Keratinocyte (primary cell): ENCODE measurements around the gene HSPA12B. TPM values are rescaled to one million over a fixed set of nuclear protein-coding genes. Genes with fewer than 3 reads are reported as not detected.

Experiments used
- DNase-seq: peaks from one replicate; pipeline ENCODE4 v3.0.0-alpha.2; 2011; ENCODE audit warnings: low read depth, missing footprints, low spot score
- FAIRE-seq: peaks from 2 replicates; lab custom pipeline; 2011; peaks lifted over from hg19 to GRCh38; lab: Jason Lieb, UNC
- H2AFZ ChIP-seq: 2 replicates; pipeline ENCODE4 v1.6.0; 2012; ENCODE audit warnings: low read length, control low read depth, inconsistent platforms; ENCODE audit not compliant: control insufficient read depth
- H3K27ac ChIP-seq: 2 replicates; pipeline ENCODE4 v1.5.1; 2011; ENCODE audit warnings: low read length; ENCODE audit not compliant: control insufficient read depth, insufficient read depth
- H3K27me3 ChIP-seq: 3 replicates; pipeline ENCODE4 v1.6.0; 2011; ENCODE audit warnings: low read length; ENCODE audit not compliant: control insufficient read depth, insufficient read depth; ENCODE audit errors: extremely low read depth
- H3K36me3 ChIP-seq, 2 experiments: 2 replicates in 1 of 2; 3 replicates in 1 of 2; pipeline ENCODE4 v1.5.1; 2011; ENCODE audit warnings: low read length in 2 of 2, mild to moderate bottlenecking in 1 of 2; ENCODE audit not compliant: control insufficient read depth in 2 of 2, insufficient read depth in 2 of 2; ENCODE audit errors: extremely low read depth in 1 of 2
- H3K4me1 ChIP-seq: 3 replicates; pipeline ENCODE4 v1.5.1; 2011; ENCODE audit warnings: low read length; ENCODE audit not compliant: control insufficient read depth, insufficient read depth; ENCODE audit errors: extremely low read depth
- H3K4me2 ChIP-seq: 3 replicates; pipeline ENCODE4 v1.6.0; 2011; ENCODE audit warnings: low read depth, low read length; ENCODE audit not compliant: control insufficient read depth, insufficient read depth; ENCODE audit errors: extremely low read depth
- H3K4me3 ChIP-seq, 3 experiments: fragments of 200-600 bp in 1 of 3; sonication (generic) in 1 of 3; 2 replicates in 2 of 3; 3 replicates in 1 of 3; pipeline ENCODE4 v1.5.1; 2011 to 2016; ENCODE audit warnings: low read length in 3 of 3, mild to moderate bottlenecking in 3 of 3, control low read depth in 2 of 3, inconsistent platforms in 1 of 3, low read depth in 1 of 3, mixed read lengths in 1 of 3, mixed run types in 1 of 3, moderate library complexity in 1 of 3; ENCODE audit not compliant: control insufficient read depth in 2 of 3, insufficient read depth in 2 of 3; ENCODE audit errors: extremely low read depth in 1 of 3
- H3K79me2 ChIP-seq: 2 replicates; pipeline ENCODE4 v1.6.0; 2012; ENCODE audit warnings: low read length; ENCODE audit not compliant: control insufficient read depth, insufficient read depth
- H3K9ac ChIP-seq: 3 replicates; pipeline ENCODE4 v1.6.0; 2011; ENCODE audit warnings: low read length; ENCODE audit not compliant: control insufficient read depth, insufficient read depth; ENCODE audit errors: extremely low read depth
- H3K9me1 ChIP-seq: 3 replicates; pipeline ENCODE4 v1.6.0; 2011; ENCODE audit warnings: low read length; ENCODE audit not compliant: control insufficient read depth, insufficient read depth; ENCODE audit errors: extremely low read depth
- H3K9me3 ChIP-seq: 2 replicates; pipeline ENCODE4 v1.5.1; 2012; ENCODE audit warnings: low read depth, low read length; ENCODE audit not compliant: control insufficient read depth
- H4K20me1 ChIP-seq: 3 replicates; pipeline ENCODE4 v1.6.0; 2011; ENCODE audit warnings: low read length; ENCODE audit not compliant: control insufficient read depth, insufficient read depth; ENCODE audit errors: extremely low read depth
- EZH2 ChIP-seq: IDR thresholded peaks from one replicate; pipeline ENCODE4 v1.6.1; 2012; ENCODE audit warnings: inconsistent platforms, mild to moderate bottlenecking, low read length, moderate library complexity
- dilution Hi-C: fragments of 300-500 bp; cut with MboI; formaldehyde crosslinking; loops from one replicate; pipeline ENCODE4 v1.7.0; 2020; ENCODE audit warnings: low sequenced_read_pairs; ENCODE audit not compliant: extremely low pct_ligation_motif_present
- polyA plus RNA-seq, 5 experiments: library from polyadenylated mRNA; depleted of rRNA in 3 of 5; stranded (reverse) in 3 of 5; stranded (forward) in 1 of 5; unstranded in 1 of 5; fragments of >200 nt; gene quantifications; 1 replicate in 1 of 5; 2 replicates in 3 of 5; 3 replicates in 1 of 5; pipeline versions ENCODE4 v1.2.1 to v1.2.3, GENCODE V29; 2011 to 2012; ENCODE audit warnings: missing spikeins in 2 of 5, low read depth in 1 of 5, low replicate concordance in 1 of 5
- TF ChIP-seq, protein P1 (sequence below), 3 experiments: IDR thresholded peaks in 1 of 3; conservative IDR thresholded peaks in 1 of 3; optimal IDR thresholded peaks in 1 of 3; 2 replicates in 2 of 3; 3 replicates in 1 of 3; pipeline versions ENCODE3 to v1.5.1; 2011; ENCODE audit warnings: low read length in 3 of 3, mild to moderate bottlenecking in 3 of 3, moderate library complexity in 2 of 3, control low read depth in 1 of 3, inconsistent platforms in 1 of 3; ENCODE audit not compliant: insufficient read depth in 2 of 3; ENCODE audit errors: extremely low read depth in 1 of 3

The HSPA12B gene
- polyA plus RNA-seq, 1 donor (not counting 4 experiments of a cell fraction or from before 2014, with no cell fraction given) = not detected

DNA sequence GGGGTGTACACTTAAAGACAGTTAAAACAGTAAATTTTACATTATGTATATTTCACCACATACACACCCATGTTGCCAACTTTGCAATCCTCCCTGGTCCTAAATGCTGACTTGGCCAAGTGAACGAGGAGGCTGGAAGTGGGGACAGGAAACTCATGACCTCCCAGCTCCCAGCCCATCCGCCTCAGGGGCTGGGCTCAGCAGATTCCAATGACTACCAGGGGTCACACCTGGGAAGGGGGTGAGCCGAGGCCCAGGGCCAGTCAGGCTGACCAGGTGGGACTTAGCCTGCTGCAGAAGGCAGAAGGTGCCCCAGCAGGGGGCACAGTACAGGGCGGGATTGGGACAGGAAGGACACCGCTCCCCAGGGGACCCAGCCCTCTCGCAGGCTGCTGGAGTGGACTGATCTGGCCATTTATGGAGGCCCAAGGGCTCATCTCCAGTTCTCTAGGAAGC is 22.4 kb upstream of the HSPA12B start:
- H3K4me2 ChIP-seq = no peak overlapping the region
- H3K9me1 ChIP-seq = no peaks in the 10 kb centered on the region
- FAIRE-seq (no peak), DNase-seq (no peak)
- H3K36me3 ChIP-seq = no peaks in the 10 kb centered on the region
- no peaks in the 10 kb centered on the region for H3K27me3 ChIP-seq
- no peaks in the 10 kb centered on the region for H3K9me3 ChIP-seq
- dilution Hi-C loops = no loop called here
- no peak for TF ChIP-seq EZH2
- TF ChIP-seq, protein P1, sequence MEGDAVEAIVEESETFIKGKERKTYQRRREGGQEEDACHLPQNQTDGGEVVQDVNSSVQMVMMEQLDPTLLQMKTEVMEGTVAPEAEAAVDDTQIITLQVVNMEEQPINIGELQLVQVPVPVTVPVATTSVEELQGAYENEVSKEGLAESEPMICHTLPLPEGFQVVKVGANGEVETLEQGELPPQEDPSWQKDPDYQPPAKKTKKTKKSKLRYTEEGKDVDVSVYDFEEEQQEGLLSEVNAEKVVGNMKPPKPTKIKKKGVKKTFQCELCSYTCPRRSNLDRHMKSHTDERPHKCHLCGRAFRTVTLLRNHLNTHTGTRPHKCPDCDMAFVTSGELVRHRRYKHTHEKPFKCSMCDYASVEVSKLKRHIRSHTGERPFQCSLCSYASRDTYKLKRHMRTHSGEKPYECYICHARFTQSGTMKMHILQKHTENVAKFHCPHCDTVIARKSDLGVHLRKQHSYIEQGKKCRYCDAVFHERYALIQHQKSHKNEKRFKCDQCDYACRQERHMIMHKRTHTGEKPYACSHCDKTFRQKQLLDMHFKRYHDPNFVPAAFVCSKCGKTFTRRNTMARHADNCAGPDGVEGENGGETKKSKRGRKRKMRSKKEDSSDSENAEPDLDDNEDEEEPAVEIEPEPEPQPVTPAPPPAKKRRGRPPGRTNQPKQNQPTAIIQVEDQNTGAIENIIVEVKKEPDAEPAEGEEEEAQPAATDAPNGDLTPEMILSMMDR (optimal IDR thresholded peaks at IDR 0.05 in 1 of 3, IDR thresholded peaks at IDR 0.05 in 1 of 3, conservative IDR thresholded peaks at IDR 0.05 in 1 of 3; ENCODE audit: extremely low read depth in 1 of 3, insufficient read depth in 2 of 3, low read length in 3 of 3) = peak in 1 of 3 experiments; percentile 17
- no peaks in the 10 kb centered on the region for H4K20me1 ChIP-seq
- no peak overlapping the region for H3K4me3 ChIP-seq
- H2AFZ ChIP-seq = no peak overlapping the region
- no peak overlapping the region for H3K27ac ChIP-seq
- H3K4me1 ChIP-seq = no peaks in the 10 kb centered on the region
- H3K79me2 ChIP-seq = no peaks in the 10 kb centered on the region
- no peak overlapping the region for H3K9ac ChIP-seq

DNA sequence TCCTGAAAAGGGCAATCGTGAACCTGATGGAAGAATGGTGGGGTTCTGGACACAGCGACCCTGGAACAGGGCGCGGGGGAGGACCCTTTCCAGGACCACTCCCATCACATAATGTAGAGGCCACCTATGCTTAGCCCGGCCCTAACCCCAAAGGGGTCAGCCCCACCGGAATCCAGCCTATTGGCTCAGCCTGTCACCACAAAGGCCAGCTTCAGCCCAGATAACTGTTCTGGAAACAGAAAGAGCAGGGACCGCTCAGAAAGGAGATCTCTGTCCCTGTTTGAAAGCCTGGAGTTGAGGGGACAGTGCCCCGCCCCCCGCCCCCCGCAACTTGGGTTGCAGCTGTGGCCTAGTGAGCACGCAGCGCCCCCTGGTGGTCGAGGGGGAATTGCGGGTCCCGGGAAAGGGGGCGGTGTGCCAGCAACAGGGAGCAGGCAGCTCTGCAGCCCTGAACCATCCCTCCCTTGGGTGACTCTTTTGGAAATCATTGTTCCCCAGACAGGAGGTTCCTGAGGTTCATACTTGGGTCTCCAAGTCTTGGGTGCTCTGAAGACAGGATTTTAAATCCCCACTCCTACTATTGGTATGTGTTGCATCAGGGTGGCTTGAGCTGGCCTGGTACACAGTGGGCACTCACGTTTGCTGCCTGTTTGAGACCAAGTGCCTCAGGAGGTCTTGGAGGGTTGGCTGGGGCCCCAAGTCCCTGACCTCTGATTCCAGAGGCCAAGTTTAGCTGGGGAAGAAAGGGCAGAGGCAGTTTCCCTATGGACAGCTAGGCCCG is 21.6 kb upstream of the HSPA12B start:
- Histone ChIP-seq H3K9ac (no peak overlapping the region), H3K4me3 (no peak overlapping the region), H3K27ac (no peak overlapping the region), H3K27me3 (no peaks in the 10 kb centered on the region), H3K9me3 (no peaks in the 10 kb centered on the region), H4K20me1 (no peaks in the 10 kb centered on the region), H3K4me1 (no peaks in the 10 kb centered on the region), H2AFZ (no peak overlapping the region), H3K4me2 (no peak overlapping the region), H3K9me1 (no peaks in the 10 kb centered on the region), H3K36me3 (no peaks in the 10 kb centered on the region), H3K79me2 (no peaks in the 10 kb centered on the region)
- TF ChIP-seq, protein P1 (optimal IDR thresholded peaks at IDR 0.05 in 1 of 3, IDR thresholded peaks at IDR 0.05 in 1 of 3, conservative IDR thresholded peaks at IDR 0.05 in 1 of 3; ENCODE audit: extremely low read depth in 1 of 3, insufficient read depth in 2 of 3, low read length in 3 of 3) = peak; percentile 68 to 95 (median 93)
- TF ChIP-seq EZH2 = no peak
- dilution Hi-C loops = no loop called here
- no peak for DNase-seq
- no peak for FAIRE-seq
